WERI-Rb-1 (cell line): Measurements from ENCODE around the gene UBQLN1.
"Not testable (repeated sequence)": the region's sequence is repeated elsewhere in the genome, so short reads cannot be mapped to it uniquely, and the experiment has no call there.

Experiments used
- DNase-seq: peaks from one replicate; pipeline ENCODE4 v3.0.0-alpha.2; 2020
- H3K27ac ChIP-seq: fragments of 250-450 bp; sonication (Bioruptor Pico); 2 replicates; pipeline ENCODE4 v1.5.1; 2020; ENCODE audit warnings: mild to moderate bottlenecking, moderate library complexity
- H3K27me3 ChIP-seq: fragments of 250-450 bp; sonication (Bioruptor Pico); 2 replicates; pipeline ENCODE4 v1.5.1; 2021; ENCODE audit warnings: mild to moderate bottlenecking, low read depth, moderate library complexity; ENCODE audit not compliant: insufficient read depth, severe bottlenecking
- H3K36me3 ChIP-seq: fragments of 250-450 bp; sonication (Bioruptor Pico); 2 replicates; pipeline ENCODE4 v1.5.1; 2020; ENCODE audit warnings: mild to moderate bottlenecking, moderate library complexity
- H3K4me3 ChIP-seq: 2 replicates; pipeline ENCODE4 v1.5.1; 2011; ENCODE audit warnings: low read depth, mild to moderate bottlenecking, control low read depth, low read length
- H3K9me3 ChIP-seq: fragments of 250-450 bp; sonication (Bioruptor Pico); 2 replicates; pipeline ENCODE4 v1.5.1; 2021; ENCODE audit warnings: mild to moderate bottlenecking, moderate library complexity; ENCODE audit not compliant: severe bottlenecking
- CTCF ChIP-seq: IDR thresholded peaks from 2 replicates; pipeline ENCODE4 v1.5.1; 2011; ENCODE audit warnings: low read depth, mild to moderate bottlenecking, control low read depth, inconsistent platforms, low read length

UBQLN1 gene

GRCh38 chr9:83620841-83621636 lies 86.7 kb downstream of the UBQLN1 start:
- Histone ChIP-seq H3K36me3 (peaks cover 5% of the 10 kb centered on the region; the same call in 1 of the 2 replicates), H3K4me3 (no peak overlapping the region), H3K9me3 (no peaks in the 10 kb centered on the region), H3K27ac (no peak overlapping the region), H3K27me3 (no peaks in the 10 kb centered on the region)
- peak; percentile 31 for DNase-seq
- peak; percentile 66 for TF ChIP-seq CTCF

GRCh38 chr9:83617299-83617698 lies 90.5 kb downstream of the UBQLN1 start:
- Histone ChIP-seq H3K27me3 (no peaks in the 10 kb centered on the region), H3K27ac (no peak overlapping the region), H3K4me3 (no peak overlapping the region), H3K36me3 (no peaks in the 10 kb centered on the region), H3K9me3 (no peaks in the 10 kb centered on the region)
- no peak for DNase-seq
- no peak for TF ChIP-seq CTCF

DNA sequence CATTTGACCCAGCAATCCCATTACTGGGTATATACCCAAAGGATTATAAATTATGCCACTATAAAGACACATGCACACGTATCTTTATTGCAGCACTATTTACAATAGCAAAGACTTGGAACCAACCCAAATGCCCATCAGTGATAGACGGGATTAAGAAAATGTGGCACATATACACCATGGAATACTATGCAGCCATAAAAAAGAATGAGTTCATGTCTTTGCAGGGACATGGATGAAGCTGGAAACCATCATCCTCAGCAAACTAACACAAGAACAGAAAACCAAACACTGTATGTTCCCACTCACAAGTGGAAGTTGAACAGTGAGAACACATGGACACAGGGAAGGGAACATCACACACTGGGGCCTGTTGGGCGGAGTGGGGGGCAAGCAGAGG lies 94.5 kb downstream of the UBQLN1 start:
- not testable (repeated sequence) for H3K27ac ChIP-seq, H3K36me3 ChIP-seq, H3K9me3 ChIP-seq, H3K27me3 ChIP-seq, DNase-seq, H3K4me3 ChIP-seq
